ENCODE data around the gene ZNF236. TPM values are rescaled to one million over a fixed set of nuclear protein-coding genes. Genes with fewer than 3 reads are reported as not detected.
"Not testable (repeated sequence)": the region's sequence is repeated elsewhere in the genome, so short reads cannot be mapped to it uniquely, and the experiment has no call there.

ZNF236 gene
- total and polyA plus RNA-seq, 4 donors = 0.83 to 8.2 (median 5.0) TPM

DNA sequence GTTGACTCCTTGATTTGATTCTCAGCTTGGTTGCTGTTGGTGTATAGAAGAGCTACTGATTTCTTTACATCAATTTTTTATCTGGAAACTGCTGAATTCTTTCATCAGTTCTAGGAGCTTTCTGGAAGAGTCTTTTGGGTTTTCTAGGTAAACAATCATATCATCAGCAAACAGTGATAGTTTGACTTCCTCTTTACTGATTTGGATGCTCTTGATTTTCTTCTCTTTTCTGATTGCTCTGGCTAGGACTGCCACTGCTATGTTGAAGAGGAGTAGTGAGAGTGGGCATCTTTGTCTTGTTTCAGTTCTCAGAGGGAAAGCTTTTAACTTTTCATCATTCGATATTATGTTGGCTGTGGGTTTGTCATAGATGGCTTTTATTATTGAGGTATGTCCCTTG lies 140.5 kb downstream of the ZNF236 start:
- TF ChIP-seq TAF1 (conservative IDR thresholded peaks at IDR 0.05) (no peak), ZBTB33 (IDR thresholded peaks at IDR 0.05) (no peak)

GRCh38 chr18:76963936-76964335 lies 141.6 kb downstream of the ZNF236 start:
- DNase-seq (ENCODE audit: low spot score) = no peak
- no peaks in the 10 kb centered on the region for H3K9me3 ChIP-seq (ENCODE audit: control insufficient read depth in 4 of 4, low read length in 3 of 4)
- peaks cover 0 to 11% (median 6%) of the 10 kb centered on the region in 4 donors for H3K36me3 ChIP-seq (ENCODE audit: control insufficient read depth in 4 of 4, insufficient read depth in 3 of 4, low read depth in 1 of 4, low read length in 3 of 4)
- no peak overlapping the region for H3K27ac ChIP-seq (ENCODE audit: low read depth in 1 of 2, low read length in 2 of 2)
- no peaks in the 10 kb centered on the region for H3K27me3 ChIP-seq (ENCODE audit: control insufficient read depth in 4 of 4, insufficient read depth in 4 of 4, low read length in 3 of 4)
- WGBS = 82% methylated on average over 2 of the region's 2 CpGs
- no peak overlapping the region for H3K4me3 ChIP-seq (ENCODE audit: low read depth in 1 of 3, low read length in 3 of 3)
- H3K4me1 ChIP-seq (ENCODE audit: control insufficient read depth in 4 of 4, insufficient read depth in 4 of 4, low read length in 3 of 4) = no peaks in the 10 kb centered on the region
- no peak for TF ChIP-seq CTCF (IDR thresholded peaks at IDR 0.05; ENCODE audit: low read depth, low read length, missing input control)
- TF ChIP-seq EGR1 (IDR thresholded peaks at IDR 0.05; ENCODE audit: low read depth in 2 of 2) = no peak
- no peak for TF ChIP-seq TAF1 (conservative IDR thresholded peaks at IDR 0.05)
- TF ChIP-seq RXRA (IDR thresholded peaks at IDR 0.05) = no peak
- no peak for TF ChIP-seq SP1 (IDR thresholded peaks at IDR 0.05)
- TF ChIP-seq RAD21 (IDR thresholded peaks at IDR 0.05) = no peak
- TF ChIP-seq ZBTB33 (IDR thresholded peaks at IDR 0.05) = no peak
- TF ChIP-seq GABPA (IDR thresholded peaks at IDR 0.05 in 1 of 2, conservative IDR thresholded peaks at IDR 0.05 in 1 of 2) = no peak
- no peak for TF ChIP-seq ATF3 (IDR thresholded peaks at IDR 0.05)
- TF ChIP-seq YY1 (IDR thresholded peaks at IDR 0.05) = no peak
- no peak for TF ChIP-seq HNF4G (IDR thresholded peaks at IDR 0.05)
- TF ChIP-seq FOXA2 (IDR thresholded peaks at IDR 0.05) = no peak
- TF ChIP-seq FOXA1 (IDR thresholded peaks at IDR 0.05) = no peak
- TF ChIP-seq MAX (IDR thresholded peaks at IDR 0.05) = no peak
- no peak for TF ChIP-seq NR2F2 (IDR thresholded peaks at IDR 0.05)
- no peak for TF ChIP-seq JUND (IDR thresholded peaks at IDR 0.05)
- H3K9ac ChIP-seq (ENCODE audit: low read depth in 1 of 2, low read length in 2 of 2) = no peak overlapping the region

More for the DNA sequence above, 140.5 kb downstream of the ZNF236 start:
- no peak overlapping the region for H3K4me3 ChIP-seq (ENCODE audit: low read depth in 1 of 3, low read length in 3 of 3)
- no peak overlapping the region for H3K9ac ChIP-seq (ENCODE audit: low read depth in 1 of 2, low read length in 2 of 2)
- WGBS = 96% methylated on average over 1 of the region's 1 CpG
- no peaks in the 10 kb centered on the region for H3K27me3 ChIP-seq (ENCODE audit: control insufficient read depth in 4 of 4, insufficient read depth in 4 of 4, low read length in 3 of 4)
- peaks cover 2 to 7% (median 3%) of the 10 kb centered on the region in 4 donors for H3K36me3 ChIP-seq (ENCODE audit: control insufficient read depth in 4 of 4, insufficient read depth in 3 of 4, low read depth in 1 of 4, low read length in 3 of 4)
- H3K9me3 ChIP-seq (ENCODE audit: control insufficient read depth in 4 of 4, low read length in 3 of 4) = no peaks in the 10 kb centered on the region
- DNase-seq (ENCODE audit: low spot score) = no peak
- no peak overlapping the region for H3K27ac ChIP-seq (ENCODE audit: low read depth in 1 of 2, low read length in 2 of 2)
- peaks cover 0 to 1% (median under 1%) of the 10 kb centered on the region in 4 donors for H3K4me1 ChIP-seq (ENCODE audit: control insufficient read depth in 4 of 4, insufficient read depth in 4 of 4, low read length in 3 of 4)

- H3K9ac ChIP-seq (ENCODE audit: low read depth in 1 of 2, low read length in 2 of 2); DNase-seq (ENCODE audit: low spot score); H3K27me3 ChIP-seq (ENCODE audit: control insufficient read depth in 4 of 4, insufficient read depth in 4 of 4, low read length in 3 of 4); H3K9me3 ChIP-seq (ENCODE audit: control insufficient read depth in 4 of 4, low read length in 3 of 4); H3K36me3 ChIP-seq (ENCODE audit: control insufficient read depth in 4 of 4, insufficient read depth in 3 of 4, low read depth in 1 of 4, low read length in 3 of 4); H3K4me3 ChIP-seq (ENCODE audit: low read depth in 1 of 3, low read length in 3 of 3); H3K27ac ChIP-seq (ENCODE audit: low read depth in 1 of 2, low read length in 2 of 2); H3K4me1 ChIP-seq (ENCODE audit: control insufficient read depth in 4 of 4, insufficient read depth in 4 of 4, low read length in 3 of 4): not testable (repeated sequence)
- 96% methylated on average over 11 of the region's 11 CpGs for WGBS
Observed at GRCh38 chr18:76965555-76966151, 143.3 kb downstream of the ZNF236 start.

DNA sequence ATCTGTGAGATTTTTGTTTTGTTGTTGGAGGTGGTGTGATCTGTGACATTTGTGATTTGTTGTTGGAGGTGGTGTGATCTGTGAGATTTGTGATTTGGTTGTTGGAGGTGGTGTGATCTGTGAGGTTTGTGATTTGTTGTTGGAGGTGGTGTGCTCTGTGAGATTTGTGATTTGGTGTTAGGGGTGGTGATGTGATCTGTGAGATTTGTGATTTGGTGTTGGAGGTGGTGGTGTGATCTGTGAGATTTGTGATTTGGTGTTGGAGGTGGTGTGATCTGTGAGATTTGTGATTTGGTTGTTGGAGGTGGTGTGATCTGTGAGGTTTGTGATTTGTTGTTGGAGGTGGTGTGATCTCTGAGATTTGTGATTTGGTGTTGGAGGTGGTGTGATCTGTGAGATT lies 144.9 kb downstream of the ZNF236 start:
- H3K9me3 ChIP-seq (ENCODE audit: control insufficient read depth in 4 of 4, low read length in 3 of 4); DNase-seq (ENCODE audit: low spot score); H3K4me3 ChIP-seq (ENCODE audit: low read depth in 1 of 3, low read length in 3 of 3); H3K36me3 ChIP-seq (ENCODE audit: control insufficient read depth in 4 of 4, insufficient read depth in 3 of 4, low read depth in 1 of 4, low read length in 3 of 4); H3K9ac ChIP-seq (ENCODE audit: low read depth in 1 of 2, low read length in 2 of 2); H3K27me3 ChIP-seq (ENCODE audit: control insufficient read depth in 4 of 4, insufficient read depth in 4 of 4, low read length in 3 of 4); H3K4me1 ChIP-seq (ENCODE audit: control insufficient read depth in 4 of 4, insufficient read depth in 4 of 4, low read length in 3 of 4); H3K27ac ChIP-seq (ENCODE audit: low read depth in 1 of 2, low read length in 2 of 2): not testable (repeated sequence)

Measured in liver (tissue), 9 donors.